ENCODE results near the gene RPF1. TPM values are rescaled to one million over a fixed set of nuclear protein-coding genes. Genes with fewer than 3 reads are reported as not detected.
"Not testable (repeated sequence)": the region's sequence is repeated elsewhere in the genome, so short reads cannot be mapped to it uniquely, and the experiment has no call there.

RPF1 gene
- total RNA-seq, 2 donors from 2014 or later = 39.0 to 41.5 TPM

DNA sequence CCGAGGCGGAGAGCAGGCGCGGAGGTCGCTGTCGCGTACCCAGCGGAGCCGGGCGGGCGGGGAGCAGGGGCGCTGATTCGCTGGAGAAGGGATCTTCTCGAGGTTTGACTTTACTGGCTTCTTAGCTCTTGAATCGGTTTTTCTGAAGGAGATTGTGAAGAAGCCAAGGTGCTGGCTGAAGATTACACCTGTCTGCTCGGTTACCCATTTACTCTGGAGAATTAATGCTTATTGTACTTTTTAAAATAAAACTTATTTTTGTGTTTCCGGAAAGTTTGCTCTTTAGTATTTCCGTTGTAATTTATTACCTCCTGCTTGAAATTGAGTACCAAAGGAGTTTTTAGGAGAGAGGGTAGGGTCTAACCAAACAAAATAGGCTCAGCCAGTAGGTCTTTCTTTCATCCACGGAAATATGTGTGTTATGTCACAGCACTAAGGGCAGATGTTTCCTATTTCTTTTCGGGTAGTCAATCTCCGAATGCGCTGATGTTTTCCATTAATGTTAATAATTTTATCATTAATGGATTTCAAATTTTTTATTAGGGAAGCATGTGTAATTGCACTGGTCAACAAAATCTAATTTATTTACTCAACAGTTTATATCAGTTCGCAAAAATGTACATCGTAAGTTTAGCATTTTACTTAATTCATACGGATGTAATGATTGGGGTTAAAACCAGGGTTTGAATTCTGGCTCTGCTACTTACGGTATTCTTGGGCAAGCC is 27.8 kb downstream of the RPF1 start:
- peak overlapping the region; percentile 81 to 82 for H3K4me3 ChIP-seq
- no peak for TF ChIP-seq CTCF (IDR thresholded peaks at IDR 0.05)
- H3K4me1 ChIP-seq = peaks cover 0 to 36% of the 10 kb centered on the region in 2 donors
- H3K27ac ChIP-seq = peak overlapping the region; percentile 97 to 98
- no peaks in the 10 kb centered on the region for H3K27me3 ChIP-seq
- peaks cover 0 to 7% of the 10 kb centered on the region in 2 donors for H3K9me3 ChIP-seq
- no peaks in the 10 kb centered on the region for H3K36me3 ChIP-seq
- no peak for DNase-seq (ENCODE audit: low spot score)

DNA sequence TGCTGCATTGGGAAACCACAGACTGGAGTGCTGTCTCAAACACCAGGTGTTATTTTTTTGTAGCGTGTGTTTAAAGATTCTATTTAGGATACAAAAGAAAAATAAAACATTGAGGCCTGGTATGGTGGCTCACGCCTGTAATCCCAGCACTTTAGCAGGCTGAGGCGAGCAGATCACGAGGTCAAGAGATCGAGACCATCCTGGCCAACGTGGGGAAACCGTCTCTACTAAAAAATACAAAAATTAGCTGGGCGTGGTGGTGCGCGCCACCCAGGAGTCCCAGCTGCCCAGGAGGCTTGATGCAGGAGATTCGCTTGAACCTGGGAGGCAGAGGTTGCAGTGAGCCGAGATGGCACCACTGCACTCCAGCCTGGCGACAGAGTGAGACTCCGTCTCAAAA is 28.8 kb downstream of the RPF1 start:
- H3K27me3 ChIP-seq; DNase-seq (ENCODE audit: low spot score): not testable (repeated sequence)

DNA sequence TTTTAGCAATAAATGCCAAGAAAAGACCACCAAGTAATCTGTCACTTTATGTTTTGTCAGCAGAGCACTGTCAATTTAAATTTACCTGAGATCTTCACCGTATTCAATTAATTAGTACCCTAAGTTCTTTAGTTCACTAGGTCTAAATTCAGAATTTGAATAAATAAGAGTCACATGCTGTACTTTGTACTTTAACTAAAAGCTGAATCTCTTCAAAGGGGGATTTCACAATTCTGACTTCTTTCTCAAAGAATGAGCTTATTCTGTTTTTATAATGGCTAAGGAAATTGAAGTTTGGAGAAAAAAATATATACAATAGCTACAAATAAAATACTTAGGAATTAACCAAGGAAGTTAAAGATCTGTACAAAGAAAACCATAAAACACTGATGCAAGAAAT is 29.4 kb downstream of the RPF1 start:
- no peaks in the 10 kb centered on the region for H3K36me3 ChIP-seq
- H3K27ac ChIP-seq = no peak overlapping the region
- no peak overlapping the region for H3K4me3 ChIP-seq
- H3K27me3 ChIP-seq = no peaks in the 10 kb centered on the region
- no peak for TF ChIP-seq CTCF (IDR thresholded peaks at IDR 0.05)
- DNase-seq (ENCODE audit: low spot score) = no peak
- peaks cover 0 to 7% of the 10 kb centered on the region in 2 donors for H3K9me3 ChIP-seq
- peaks cover 0 to 22% of the 10 kb centered on the region in 2 donors for H3K4me1 ChIP-seq

More for the DNA sequence above, 28.8 kb downstream of the RPF1 start:
- not testable (repeated sequence) for H3K27ac ChIP-seq, H3K4me3 ChIP-seq, H3K36me3 ChIP-seq, H3K9me3 ChIP-seq
- peaks cover 0 to 28% of the 10 kb centered on the region in 2 donors for H3K4me1 ChIP-seq

- H3K27me3 ChIP-seq = no peaks in the 10 kb centered on the region
- peaks cover 0 to 7% of the 10 kb centered on the region in 2 donors for H3K9me3 ChIP-seq
- H3K4me1 ChIP-seq = peaks cover 0 to 17% of the 10 kb centered on the region in 2 donors
- no peak for DNase-seq (ENCODE audit: low spot score)
- no peak for TF ChIP-seq CTCF (IDR thresholded peaks at IDR 0.05)
- no peaks in the 10 kb centered on the region for H3K36me3 ChIP-seq
- H3K27ac ChIP-seq = no peak overlapping the region
- H3K4me3 ChIP-seq = no peak overlapping the region
Observed at GRCh38 chr1:84509029-84509428, 30.0 kb downstream of the RPF1 start.

DNA sequence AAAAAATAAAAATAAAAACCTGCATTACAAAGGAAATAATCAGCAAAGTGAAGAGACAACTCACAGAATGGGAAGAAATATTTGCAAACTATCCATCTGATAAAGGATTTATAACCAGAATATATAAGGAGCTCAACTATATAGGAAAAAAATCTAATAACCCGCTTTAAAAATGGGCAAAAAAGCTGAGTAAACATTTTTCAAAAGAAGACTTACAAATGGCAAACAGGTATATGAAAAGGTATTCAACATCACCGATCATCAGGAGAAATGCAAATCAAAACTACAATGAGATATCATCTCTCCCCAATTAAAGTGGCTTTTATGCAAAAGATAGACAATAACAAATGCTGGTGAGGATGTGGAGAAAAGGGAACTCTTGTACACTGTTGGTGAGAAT is 31.1 kb downstream of the RPF1 start:
- TF ChIP-seq CTCF (IDR thresholded peaks at IDR 0.05) = no peak
- no peak overlapping the region for H3K27ac ChIP-seq
- peaks cover 0 to 8% of the 10 kb centered on the region in 2 donors for H3K4me1 ChIP-seq
- H3K36me3 ChIP-seq = no peaks in the 10 kb centered on the region
- H3K9me3 ChIP-seq = peaks cover 0 to 7% of the 10 kb centered on the region in 2 donors
- H3K4me3 ChIP-seq = no peak overlapping the region
- H3K27me3 ChIP-seq = no peaks in the 10 kb centered on the region
- DNase-seq (ENCODE audit: low spot score) = no peak

DNA sequence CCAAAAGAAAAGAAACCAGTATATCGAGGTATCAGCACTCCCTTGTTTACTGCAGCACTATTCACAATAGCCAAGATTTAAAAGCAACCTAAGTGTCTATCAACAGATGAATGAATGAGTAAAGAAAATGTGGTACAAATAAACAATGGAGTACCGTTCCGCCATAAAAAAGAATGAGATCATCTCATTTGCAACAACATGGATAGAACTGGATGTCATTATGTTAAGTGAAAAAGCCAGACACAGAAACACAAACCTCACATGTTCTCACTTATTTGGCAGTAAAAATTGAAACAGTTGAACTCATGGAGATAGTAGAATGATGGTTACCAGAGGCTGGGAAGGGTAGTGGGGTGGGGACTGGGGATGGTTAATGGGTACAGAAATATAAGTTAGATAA is 31.6 kb downstream of the RPF1 start:
- DNase-seq (ENCODE audit: low spot score) = no peak
- H3K4me3 ChIP-seq = no peak overlapping the region
- H3K36me3 ChIP-seq = no peaks in the 10 kb centered on the region
- no peak overlapping the region for H3K27ac ChIP-seq
- peaks cover 0 to 8% of the 10 kb centered on the region in 2 donors for H3K4me1 ChIP-seq
- no peaks in the 10 kb centered on the region for H3K27me3 ChIP-seq
- no peak for TF ChIP-seq CTCF (IDR thresholded peaks at IDR 0.05)
- peaks cover 0 to 7% of the 10 kb centered on the region in 2 donors for H3K9me3 ChIP-seq
